ENCODE measurements around the gene TMEM88.
A peak's percentile ranks its signal among the peaks of the same experiment; 100 is the strongest.

The TMEM88 gene

DNA sequence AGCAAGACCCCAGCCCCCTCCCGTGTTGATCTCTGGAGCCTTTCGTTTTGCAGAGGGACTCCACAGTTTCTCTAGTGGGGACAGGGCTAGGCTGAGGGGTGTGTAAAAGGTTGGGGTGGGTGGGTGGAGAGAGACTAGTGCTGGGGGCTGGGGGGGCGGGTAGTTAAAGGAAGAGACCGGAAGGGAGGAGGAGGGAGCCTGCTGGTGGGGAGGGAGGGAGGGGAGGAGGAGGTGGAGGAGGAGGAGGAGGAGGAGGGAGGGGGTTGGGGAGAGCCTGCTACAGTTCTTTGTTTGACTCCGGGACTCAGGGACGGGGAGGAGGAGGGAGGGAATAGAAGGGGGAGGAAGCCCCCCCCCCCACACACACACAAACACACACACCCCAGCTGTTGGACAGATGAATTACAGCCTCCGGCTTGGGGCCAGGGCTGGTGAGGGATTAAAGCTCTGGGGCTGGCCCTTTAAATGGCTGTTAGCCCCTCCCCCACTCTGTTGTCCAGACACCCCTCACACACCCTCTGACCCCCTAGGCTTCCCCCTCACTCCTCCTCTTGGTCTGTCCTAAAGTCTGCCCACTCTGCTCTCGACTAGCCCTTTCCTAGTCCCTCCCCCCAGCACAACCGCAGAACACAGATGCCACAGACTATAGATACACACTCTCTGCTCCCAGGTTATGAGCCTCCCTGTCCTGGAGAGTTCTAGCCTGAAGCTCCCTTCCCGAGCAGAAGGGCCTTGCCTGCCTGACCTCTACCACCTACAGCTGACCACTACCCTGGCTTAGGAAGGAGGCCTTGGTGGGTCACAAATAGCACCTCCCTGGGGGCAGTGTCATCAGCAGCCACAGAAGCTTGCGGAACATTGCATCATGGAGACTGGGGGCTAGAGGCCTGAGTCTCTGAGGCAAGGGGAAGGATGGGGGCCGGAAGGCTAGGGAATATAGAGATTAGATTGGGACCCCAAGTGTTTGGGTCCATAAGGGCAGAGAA is 16.5 kb upstream of the TMEM88 start:
- H3K27me3 Mint-ChIP-seq (ENCODE audit: low read depth, poor library complexity): no peaks in the 10 kb centered on the region

DNA sequence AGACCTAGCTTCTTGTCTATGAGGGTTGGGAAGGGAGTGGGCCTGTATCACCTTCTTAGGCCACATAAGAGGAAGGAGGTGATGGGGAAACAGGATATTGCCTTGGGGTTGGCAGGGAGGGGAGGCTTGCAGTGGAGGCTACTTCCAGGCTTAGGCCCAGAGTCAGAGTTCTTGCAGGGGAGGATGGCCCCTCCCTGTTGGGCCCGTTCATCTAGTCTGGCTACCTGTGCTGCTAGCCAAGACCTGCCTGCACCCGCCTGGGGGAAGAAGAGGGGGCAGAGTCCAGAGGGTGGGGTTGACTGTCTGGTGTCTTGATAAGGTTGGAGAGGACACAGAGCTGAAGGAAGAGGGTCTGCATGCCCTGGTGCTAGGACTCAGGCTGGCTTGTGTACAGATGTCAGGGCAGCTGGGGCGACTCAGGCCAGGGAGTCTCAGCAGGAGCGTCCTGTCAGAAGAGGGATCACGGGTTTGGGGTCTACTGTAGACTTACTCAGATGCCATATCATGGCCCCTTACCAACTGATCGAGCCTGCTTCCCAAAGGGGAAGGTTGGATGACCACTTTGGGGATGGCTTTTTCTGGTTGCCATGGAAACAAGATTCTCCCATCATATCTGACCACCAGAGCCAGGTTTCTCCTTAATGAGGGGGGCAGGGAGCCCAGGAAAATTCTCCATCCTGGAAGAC is 15.5 kb upstream of the TMEM88 start:
- peaks cover 69% of the 10 kb centered on the region for H3K4me1 Mint-ChIP-seq
- H3K36me3 Mint-ChIP-seq (ENCODE audit: low read depth): peaks cover 13% of the 10 kb centered on the region
- TF ChIP-seq, protein P1, sequence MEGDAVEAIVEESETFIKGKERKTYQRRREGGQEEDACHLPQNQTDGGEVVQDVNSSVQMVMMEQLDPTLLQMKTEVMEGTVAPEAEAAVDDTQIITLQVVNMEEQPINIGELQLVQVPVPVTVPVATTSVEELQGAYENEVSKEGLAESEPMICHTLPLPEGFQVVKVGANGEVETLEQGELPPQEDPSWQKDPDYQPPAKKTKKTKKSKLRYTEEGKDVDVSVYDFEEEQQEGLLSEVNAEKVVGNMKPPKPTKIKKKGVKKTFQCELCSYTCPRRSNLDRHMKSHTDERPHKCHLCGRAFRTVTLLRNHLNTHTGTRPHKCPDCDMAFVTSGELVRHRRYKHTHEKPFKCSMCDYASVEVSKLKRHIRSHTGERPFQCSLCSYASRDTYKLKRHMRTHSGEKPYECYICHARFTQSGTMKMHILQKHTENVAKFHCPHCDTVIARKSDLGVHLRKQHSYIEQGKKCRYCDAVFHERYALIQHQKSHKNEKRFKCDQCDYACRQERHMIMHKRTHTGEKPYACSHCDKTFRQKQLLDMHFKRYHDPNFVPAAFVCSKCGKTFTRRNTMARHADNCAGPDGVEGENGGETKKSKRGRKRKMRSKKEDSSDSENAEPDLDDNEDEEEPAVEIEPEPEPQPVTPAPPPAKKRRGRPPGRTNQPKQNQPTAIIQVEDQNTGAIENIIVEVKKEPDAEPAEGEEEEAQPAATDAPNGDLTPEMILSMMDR (IDR thresholded peaks at IDR 0.05): no peak
- DNase-seq: no peak
- no peaks in the 10 kb centered on the region for H3K27me3 Mint-ChIP-seq (ENCODE audit: low read depth, poor library complexity)
- peak overlapping the region; percentile 100 for H3K4me3 Mint-ChIP-seq
- no peaks in the 10 kb centered on the region for H3K9me3 Mint-ChIP-seq
- peak overlapping the region; percentile 92 for H3K27ac Mint-ChIP-seq

More for the DNA sequence above, 16.5 kb upstream of the TMEM88 start:
- H3K27ac Mint-ChIP-seq: peak overlapping the region; percentile 100
- peaks cover 64% of the 10 kb centered on the region for H3K4me1 Mint-ChIP-seq
- H3K36me3 Mint-ChIP-seq (ENCODE audit: low read depth): peaks cover 13% of the 10 kb centered on the region
- peak overlapping the region; percentile 100 for H3K4me3 Mint-ChIP-seq
- TF ChIP-seq, protein P1 (IDR thresholded peaks at IDR 0.05): no peak
- peak; percentile 52 for DNase-seq
- H3K9me3 Mint-ChIP-seq: no peaks in the 10 kb centered on the region

DNA sequence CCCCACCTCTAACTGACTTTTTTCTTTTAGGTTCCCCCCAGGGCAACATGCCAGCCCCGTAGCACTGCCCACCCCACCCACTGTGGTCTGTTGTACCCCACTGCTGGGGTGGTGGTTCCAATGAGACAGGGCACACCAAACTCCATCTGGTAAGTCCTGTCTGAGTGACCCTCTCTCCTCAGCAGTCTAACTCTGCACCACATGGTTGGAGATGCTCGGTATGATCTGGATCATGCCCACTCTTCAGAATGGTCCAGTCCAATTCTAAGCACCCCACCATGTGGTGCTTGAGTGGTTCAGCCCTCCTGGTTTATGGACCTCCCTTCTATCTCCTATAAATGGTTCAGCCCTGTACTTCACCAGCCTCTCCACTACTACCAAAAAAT is 15.0 kb upstream of the TMEM88 start:
- Mint-ChIP-seq H3K4me1 (peaks cover 71% of the 10 kb centered on the region), H3K27me3 (ENCODE audit: low read depth, poor library complexity) (no peaks in the 10 kb centered on the region), H3K4me3 (peak overlapping the region; percentile 100), H3K36me3 (ENCODE audit: low read depth) (peaks cover 13% of the 10 kb centered on the region), H3K27ac (peak overlapping the region; percentile 98), H3K9me3 (no peaks in the 10 kb centered on the region)
- TF ChIP-seq, protein P1 (IDR thresholded peaks at IDR 0.05): no peak
- no peak for DNase-seq

DNA sequence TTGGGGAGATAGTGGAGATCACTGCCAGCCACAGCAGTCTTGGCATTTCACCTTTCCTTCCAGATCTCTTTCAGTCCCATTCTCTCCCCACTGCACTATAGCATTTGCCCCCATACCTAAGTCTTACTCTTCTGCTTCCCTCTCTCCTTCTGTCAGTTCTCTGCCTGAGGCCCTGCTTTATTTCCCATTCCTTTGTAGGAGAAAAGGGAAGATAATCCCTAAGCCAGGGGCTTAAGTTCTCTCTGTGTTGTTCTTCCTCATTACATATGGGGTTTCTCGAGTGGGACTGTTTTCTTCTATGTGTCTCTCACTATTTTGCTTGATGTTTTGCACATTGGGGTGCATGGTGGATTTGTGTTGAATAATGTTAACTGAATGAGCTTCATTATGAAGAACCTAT is 14.4 kb upstream of the TMEM88 start:
- Mint-ChIP-seq H3K4me3 (peak overlapping the region; percentile 100), H3K27me3 (ENCODE audit: low read depth, poor library complexity) (no peaks in the 10 kb centered on the region)

DNA sequence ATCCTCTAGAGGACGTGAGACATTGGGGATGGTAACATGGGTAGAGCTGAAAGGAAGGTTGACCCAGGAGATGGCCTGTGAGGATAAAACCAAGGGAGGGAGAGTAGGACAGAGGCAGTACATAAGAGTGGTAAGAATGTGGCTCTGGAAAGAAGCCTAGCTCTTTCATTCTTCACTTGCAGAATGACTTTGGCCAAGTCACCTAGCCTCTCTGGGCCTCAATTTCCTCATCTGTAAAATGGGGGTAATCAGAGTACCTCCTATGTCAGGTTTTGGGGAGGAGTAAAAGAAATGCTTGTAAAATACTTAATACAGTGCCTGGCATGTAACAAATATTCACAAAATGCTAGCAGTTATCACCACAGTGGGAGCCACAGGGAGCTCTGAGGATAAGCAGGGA is 14.0 kb upstream of the TMEM88 start:
- Mint-ChIP-seq H3K27me3 (ENCODE audit: low read depth, poor library complexity) (no peaks in the 10 kb centered on the region), H3K4me1 (peaks cover 79% of the 10 kb centered on the region), H3K36me3 (ENCODE audit: low read depth) (peaks cover 13% of the 10 kb centered on the region)

More for the DNA sequence above, 14.4 kb upstream of the TMEM88 start:
- H3K36me3 Mint-ChIP-seq (ENCODE audit: low read depth): peaks cover 13% of the 10 kb centered on the region
- H3K27ac Mint-ChIP-seq: peak overlapping the region; percentile 98
- peaks cover 75% of the 10 kb centered on the region for H3K4me1 Mint-ChIP-seq
- DNase-seq: no peak
- TF ChIP-seq, protein P1 (IDR thresholded peaks at IDR 0.05): no peak
- H3K9me3 Mint-ChIP-seq: no peaks in the 10 kb centered on the region

More for the DNA sequence above, 14.0 kb upstream of the TMEM88 start:
- no peak for DNase-seq
- peak overlapping the region; percentile 100 for H3K4me3 Mint-ChIP-seq
- peak overlapping the region; percentile 98 for H3K27ac Mint-ChIP-seq
- TF ChIP-seq, protein P1 (IDR thresholded peaks at IDR 0.05): no peak
- H3K9me3 Mint-ChIP-seq: no peaks in the 10 kb centered on the region

Data from nephron progenitor cell (in vitro differentiated cells).